Natural killer cell (primary cell): ENCODE data around the gene TMEM198. TPM values are rescaled to one million over a fixed set of nuclear protein-coding genes. Genes with fewer than 3 reads are reported as not detected.

Experiments used
- ATAC-seq, 3 donors: fragments of 150-1000 bp in 2 of 3; fragments of 200-7000 bp in 1 of 3; cut with Tn5 transposase; 1 replicate in 1 of 3; 2 replicates in 2 of 3; pipeline ENCODE4 v1.10.0; 2021; ENCODE audit warnings: mild to moderate bottlenecking in 2 of 3, moderate library complexity in 2 of 3
- DNase-seq, 2 donors: peaks; one replicate each; pipeline versions ENCODE4 v3.0.0 to v3.0.0-alpha.2; 2013 to 2021; ENCODE audit warnings: mixed read lengths in 1 of 2
- H3K27ac ChIP-seq: one replicate; pipeline ENCODE4 v1.5.1; 2013; ENCODE audit warnings: mild to moderate bottlenecking, low read length
- H3K27me3 ChIP-seq: one replicate; pipeline ENCODE4 v1.6.1; 2013; ENCODE audit warnings: low read length; ENCODE audit not compliant: control insufficient read depth, insufficient read depth
- H3K36me3 ChIP-seq: one replicate; pipeline ENCODE4 v1.6.1; 2013; ENCODE audit warnings: low read length; ENCODE audit not compliant: control insufficient read depth, insufficient read depth
- H3K4me1 ChIP-seq: one replicate; pipeline ENCODE4 v1.6.1; 2013; ENCODE audit warnings: low read length; ENCODE audit not compliant: control insufficient read depth, insufficient read depth
- H3K4me3 ChIP-seq: one replicate; pipeline ENCODE4 v1.5.1; 2013; ENCODE audit warnings: low read length
- H3K9me3 ChIP-seq: one replicate; pipeline ENCODE4 v1.6.1; 2013; ENCODE audit warnings: low read length; ENCODE audit not compliant: control insufficient read depth, insufficient read depth
- H3K27ac Mint-ChIP-seq, 2 donors: one replicate each; pipeline ENCODE4 v1.8.0; 2022; ENCODE audit warnings: mild to moderate bottlenecking in 2 of 2, mixed read lengths in 2 of 2, moderate library complexity in 1 of 2
- H3K27me3 Mint-ChIP-seq, 2 donors: one replicate each; pipeline ENCODE4 v1.8.0; 2022; ENCODE audit warnings: low read depth in 2 of 2, mixed read lengths in 2 of 2
- H3K36me3 Mint-ChIP-seq: one replicate; pipeline ENCODE4 v1.8.0; 2022; ENCODE audit warnings: mixed read lengths
- H3K4me1 Mint-ChIP-seq, 2 donors: one replicate each; pipeline ENCODE4 v1.8.0; 2022; ENCODE audit warnings: mixed read lengths in 2 of 2
- H3K4me3 Mint-ChIP-seq: one replicate; pipeline ENCODE4 v1.8.0; 2022; ENCODE audit warnings: mild to moderate bottlenecking, moderate library complexity, mixed read lengths
- H3K9me3 Mint-ChIP-seq, 2 donors: one replicate each; pipeline ENCODE4 v1.8.0; 2022; ENCODE audit warnings: mixed read lengths in 2 of 2
- CTCF ChIP-seq: fragments of 200-600 bp; IDR thresholded peaks from one replicate; pipeline ENCODE4 v1.8.0; 2022; ENCODE audit warnings: antibody characterized with exemption
- whole genome bisulfite sequencing: methylation state at CpG from one replicate; pipeline ENCODE4 v1.1.7; 2013; ENCODE audit warnings: missing lambda C conversion rate; ENCODE audit not compliant: insufficient coverage; 5-methylcytosine and 5-hydroxymethylcytosine counted together
- intact Hi-C: fragments of 100-400 bp; cut with micrococcal nuclease; formaldehyde crosslinking; loops from one replicate; pipeline ENCODE4 v1.14.2; 2022
- total RNA-seq, 4 donors: library from RNA; stranded (reverse); fragments of 120-200 nt in 1 of 4; gene quantifications; one replicate each; pipeline versions ENCODE4 v1.2.3 to v1.2.4, GENCODE V29; 2013 to 2022

The TMEM198 gene
- total RNA-seq, 3 donors from 2014 or later (not counting 1 experiment from before 2014, with no cell fraction given): 1.7 to 2.3 (median 1.8) TPM

- Histone ChIP-seq H3K27ac (peak within 1 kb of the TSS; percentile 59), H3K9me3 (no peaks in the 10 kb centered on the region), H3K4me3 (peak within 1 kb of the TSS; percentile 80), H3K36me3 (no peaks in the 10 kb centered on the region), H3K4me1 (peaks cover 31% of the 10 kb centered on the region), H3K27me3 (peaks cover 35% of the 10 kb centered on the region)
- H3K4me1 Mint-ChIP-seq: peaks cover 26 to 48% of the 10 kb centered on the region in 2 donors
- no peaks in the 10 kb centered on the region for H3K9me3 Mint-ChIP-seq
- H3K4me3 Mint-ChIP-seq: peak within 1 kb of the TSS; percentile 94
- DNase-seq (peak; percentile 73 to 95), ATAC-seq (peak; percentile 88 to 92 (median 90))
- intact Hi-C loops: loop anchor here (5.0 kb wide), 1 partner anchor 34 kb away; no protein-coding TSS in a partner anchor
- TF ChIP-seq CTCF: no peak
- H3K27me3 Mint-ChIP-seq: peaks cover 7 to 22% of the 10 kb centered on the region in 2 donors
- under 1% methylated on average over 49 of the region's 49 CpGs for WGBS
- peak within 1 kb of the TSS; percentile 84 to 90 for H3K27ac Mint-ChIP-seq
- H3K36me3 Mint-ChIP-seq: no peaks in the 10 kb centered on the region
Measured at GRCh38 chr2:219498280-219499057, 45.4 kb upstream of the TMEM198 start, which contains the start of gene GMPPA. GMPPA (plus strand) TSS chr2:219498891; CDS start chr2:219499976, 1,085 bp downstream.

GRCh38 chr2:219499058-219499307 lies 44.8 kb upstream of the TMEM198 start:
- 0% methylated on average over 3 of the region's 3 CpGs for WGBS
- H3K27me3 ChIP-seq: peaks cover 34% of the 10 kb centered on the region
- peaks cover 31% of the 10 kb centered on the region for H3K4me1 ChIP-seq
- Mint-ChIP-seq H3K9me3 (no peaks in the 10 kb centered on the region), H3K36me3 (no peaks in the 10 kb centered on the region), H3K4me3 (peak overlapping the region; percentile 94), H3K27me3 (peaks cover 7 to 19% of the 10 kb centered on the region in 2 donors), H3K27ac (peak overlapping the region; percentile 84 to 90), H3K4me1 (peaks cover 26 to 48% of the 10 kb centered on the region in 2 donors)
- H3K9me3 ChIP-seq: no peaks in the 10 kb centered on the region
- intact Hi-C loops: loop anchor here (5.0 kb wide), 1 partner anchor 33 kb away; no protein-coding TSS in a partner anchor
- H3K4me3 ChIP-seq: peak overlapping the region; percentile 80
- ATAC-seq (no peak), DNase-seq (no peak)
- no peak for TF ChIP-seq CTCF
- peaks cover 3% of the 10 kb centered on the region for H3K36me3 ChIP-seq
- peak overlapping the region; percentile 59 for H3K27ac ChIP-seq

GRCh38 chr2:219499555-219499954 lies 44.3 kb upstream of the TMEM198 start:
- peaks cover 26 to 48% of the 10 kb centered on the region in 2 donors for H3K4me1 Mint-ChIP-seq
- no peak for TF ChIP-seq CTCF
- Histone ChIP-seq H3K36me3 (peaks cover 9% of the 10 kb centered on the region), H3K27ac (no peak overlapping the region), H3K4me1 (peaks cover 31% of the 10 kb centered on the region), H3K27me3 (peaks cover 32% of the 10 kb centered on the region), H3K4me3 (no peak overlapping the region), H3K9me3 (no peaks in the 10 kb centered on the region)
- 84% methylated on average over 1 of the region's 1 CpG for WGBS
- H3K36me3 Mint-ChIP-seq: peaks cover 4% of the 10 kb centered on the region
- ATAC-seq (no peak), DNase-seq (no peak)
- intact Hi-C loops: loop anchor here (5.0 kb wide), 1 partner anchor 33 kb away; no protein-coding TSS in a partner anchor
- peaks cover 7 to 17% of the 10 kb centered on the region in 2 donors for H3K27me3 Mint-ChIP-seq
- no peaks in the 10 kb centered on the region for H3K9me3 Mint-ChIP-seq
- H3K27ac Mint-ChIP-seq: peak overlapping the region; percentile 84 to 90
- H3K4me3 Mint-ChIP-seq: peak overlapping the region; percentile 94
